K562 (cell line): Measurements from ENCODE around the gene CDKN2AIPNL.

Experiments
- ATF3 ChIP-seq, 2 experiments: fragments of 450-650 bp in 1 of 2; sonication (generic) in 1 of 2; formaldehyde crosslinking in 1 of 2; IDR thresholded peaks in 1 of 2; conservative IDR thresholded peaks in 1 of 2; 2 replicates each; pipeline versions ENCODE4 v1.6.1 to v1.8.1; 2016 to 2023; ENCODE audit warnings: mild to moderate bottlenecking in 2 of 2, moderate library complexity in 2 of 2, inconsistent platforms in 1 of 2, missing genetic modification reagents in 1 of 2
- CEBPG ChIP-seq, 3 experiments: fragments of 200-800 bp in 1 of 3; sonication (Bioruptor generic) in 1 of 3; sonication (generic) in 1 of 3; formaldehyde crosslinking in 1 of 3; IDR thresholded peaks in 2 of 3; conservative IDR thresholded peaks in 1 of 3; 2 replicates each; pipeline versions ENCODE4 v1.6.1 to v1.8.0; 2016 to 2022; ENCODE audit warnings: missing compliant biosample characterization in 2 of 3, missing genetic modification characterization in 2 of 3, mild to moderate bottlenecking in 1 of 3, missing genetic modification reagents in 1 of 3
- CTCF ChIP-seq, 3 experiments: IDR thresholded peaks in 2 of 3; conservative IDR thresholded peaks in 1 of 3; 2 replicates each; pipeline ENCODE4 v1.5.1; 2011 to 2012; ENCODE audit warnings: low read length in 3 of 3, mild to moderate bottlenecking in 3 of 3, control low read depth in 2 of 3, improper control_type of control experiment in 1 of 3, inconsistent platforms in 1 of 3, low read depth in 1 of 3, mixed read lengths in 1 of 3, moderate library complexity in 1 of 3; ENCODE audit not compliant: insufficient read depth in 2 of 3
- EZH2 ChIP-seq: IDR thresholded peaks from 2 replicates; pipeline ENCODE4 v1.6.1; 2012; ENCODE audit warnings: low read depth, mild to moderate bottlenecking, inconsistent platforms, low read length, borderline replicate concordance
- HNRNPLL ChIP-seq: fragments of 200-400 bp; formaldehyde crosslinking; IDR thresholded peaks from 2 replicates; pipeline ENCODE4 v1.6.1; 2017; ENCODE audit warnings: low read length, low read depth, mild to moderate bottlenecking; ENCODE audit not compliant: poor library complexity, severe bottlenecking
- MAFF ChIP-seq: IDR thresholded peaks from 2 replicates; pipeline ENCODE4 v1.6.1; 2012; ENCODE audit warnings: low read length, improper control_type of control experiment
- POLR2A ChIP-seq: fragments of 450-650 bp; conservative IDR thresholded peaks from 2 replicates; pipeline ENCODE4 v1.6.1; 2016
- PREB ChIP-seq: sonication (generic); formaldehyde crosslinking; IDR thresholded peaks from 2 replicates; pipeline ENCODE4 v1.8.1; 2023; ENCODE audit warnings: mild to moderate bottlenecking, missing genetic modification reagents
- RAD21 ChIP-seq, 2 experiments: fragments of 250-450 bp in 1 of 2; fragments of 450-650 bp in 1 of 2; sonication (Bioruptor Pico) in 1 of 2; formaldehyde crosslinking in 1 of 2; IDR thresholded peaks in 1 of 2; conservative IDR thresholded peaks in 1 of 2; 2 replicates each; pipeline versions ENCODE4 v1.4.0 to v1.8.0; 2020 to 2022; ENCODE audit warnings: mild to moderate bottlenecking in 2 of 2, moderate library complexity in 1 of 2
- THRB ChIP-seq: fragments of 450-650 bp; formaldehyde crosslinking; conservative IDR thresholded peaks from 2 replicates; pipeline ENCODE4 v1.4.0; 2022; ENCODE audit warnings: mild to moderate bottlenecking, missing genetic modification characterization

GRCh38 chr5:134436523-134437339 lies 25.1 kb upstream of the CDKN2AIPNL start:
- TF ChIP-seq MAFF: no peak
- no peak for TF ChIP-seq RAD21 (CRISPR knock-in tag; conservative IDR thresholded peaks at IDR 0.05 in 1 of 2, IDR thresholded peaks at IDR 0.05 in 1 of 2)
- TF ChIP-seq EZH2: no peak
- TF ChIP-seq ATF3 (IDR thresholded peaks at IDR 0.05): no peak
- no peak for TF ChIP-seq ATF3 (CRISPR knock-in tag; conservative IDR thresholded peaks at IDR 0.05)
- TF ChIP-seq HNRNPLL: no peak
- no peak for TF ChIP-seq THRB (CRISPR knock-in tag)
- TF ChIP-seq CTCF (IDR thresholded peaks at IDR 0.05 in 2 of 3, conservative IDR thresholded peaks at IDR 0.05 in 1 of 3; ENCODE audit: insufficient read depth in 2 of 3, low read depth in 1 of 3, low read length in 3 of 3): no peak
- TF ChIP-seq POLR2A: no peak
- TF ChIP-seq CEBPG (CRISPR knock-in tag; IDR thresholded peaks at IDR 0.05): no peak
- TF ChIP-seq CEBPG (tag; conservative IDR thresholded peaks at IDR 0.05 in 1 of 2, IDR thresholded peaks at IDR 0.05 in 1 of 2): no peak
- TF ChIP-seq PREB (CRISPR knock-in tag): no peak
